Transverse colon (tissue), 3 donors: Measurements from ENCODE around the gene TMEM38A.

Source experiments
- CTCF ChIP-seq, 5 experiments: fragments of 200-600 bp in 3 of 5; fragments of 450-650 bp in 2 of 5; sonication (generic) in 3 of 5; IDR thresholded peaks; 1 replicate in 2 of 5; 2 replicates in 3 of 5; pipeline ENCODE4 v1.5.1; 2016 to 2017; ENCODE audit warnings: antibody characterized with exemption in 5 of 5, inconsistent platforms in 3 of 5, mild to moderate bottlenecking in 2 of 5, moderate library complexity in 1 of 5
- POLR2A ChIP-seq: fragments of 450-650 bp; IDR thresholded peaks from one replicate; pipeline ENCODE4 v1.6.1; 2016; ENCODE audit warnings: antibody characterized with exemption, mild to moderate bottlenecking, moderate library complexity

DNA sequence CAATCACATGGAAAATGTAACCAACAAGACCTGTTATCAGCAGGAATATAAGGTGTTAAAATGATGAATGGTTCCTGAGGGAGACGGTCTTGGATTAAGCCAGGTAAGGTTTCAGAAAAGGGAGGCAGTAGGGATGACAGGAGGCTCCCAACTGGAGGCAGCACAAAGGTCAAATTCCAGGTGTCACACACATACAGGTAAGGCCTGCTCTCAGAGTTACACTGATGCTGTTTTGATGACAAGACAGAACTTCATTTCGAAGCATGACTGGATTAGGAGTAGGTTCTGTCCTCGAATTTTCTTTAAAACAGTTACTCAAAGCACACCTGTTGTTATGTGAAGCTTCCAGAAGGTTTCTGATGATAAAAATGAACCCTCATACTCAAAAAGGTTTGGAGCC is 40.4 kb upstream of the TMEM38A start:
- TF ChIP-seq CTCF (IDR thresholded peaks at IDR 0.05) (no peak), POLR2A (no peak)
